GM21390 (cell line): ENCODE data around the gene NDUFV2.

Source experiments
- ATAC-seq: cut with Tn5 transposase; IDR thresholded peaks from one replicate; pipeline ENCODE4 v1.9.1; 2021; ENCODE audit not compliant: unreplicated experiment

The NDUFV2 gene

GRCh38 chr18:9102508-9103375 is at the start of gene NDUFV2:
Gene NDUFV2 (plus strand): TSS chr18:9102699. CDS start chr18:9102744, 45 bp downstream.
- ATAC-seq = peak; percentile 91

GRCh38 chr18:9053814-9054213 is 48.7 kb upstream of the NDUFV2 start:
- ATAC-seq = no peak

GRCh38 chr18:9055185-9055584 is 47.3 kb upstream of the NDUFV2 start:
- peak; percentile 54 for ATAC-seq

GRCh38 chr18:9055626-9056025 is 46.9 kb upstream of the NDUFV2 start:
- no peak for ATAC-seq

- ATAC-seq = no peak
Measured at GRCh38 chr18:9057646-9058045, 44.9 kb upstream of the NDUFV2 start.

- ATAC-seq = no peak
Measured at GRCh38 chr18:9058406-9058805, 44.1 kb upstream of the NDUFV2 start.

- ATAC-seq = no peak
Measured at GRCh38 chr18:9062418-9062751, 40.1 kb upstream of the NDUFV2 start.

GRCh38 chr18:9065864-9066263 is 36.6 kb upstream of the NDUFV2 start:
- no peak for ATAC-seq

GRCh38 chr18:9066358-9066757 is 36.1 kb upstream of the NDUFV2 start:
- ATAC-seq = peak; percentile 34

GRCh38 chr18:9066817-9067306 is 35.6 kb upstream of the NDUFV2 start:
- peak; percentile 62 for ATAC-seq

- ATAC-seq = no peak
Measured at GRCh38 chr18:9067823-9068222, 34.7 kb upstream of the NDUFV2 start.

- no peak for ATAC-seq
Measured at GRCh38 chr18:9068346-9068745, 34.2 kb upstream of the NDUFV2 start.

- ATAC-seq = no peak
Measured at GRCh38 chr18:9069601-9070000, 32.9 kb upstream of the NDUFV2 start.

- no peak for ATAC-seq
Measured at GRCh38 chr18:9070212-9070611, 32.3 kb upstream of the NDUFV2 start.

GRCh38 chr18:9079818-9080528 is 22.5 kb upstream of the NDUFV2 start:
- ATAC-seq = no peak

GRCh38 chr18:9081940-9082339 is 20.6 kb upstream of the NDUFV2 start:
- ATAC-seq = no peak

- ATAC-seq = peak; percentile 89
Measured at GRCh38 chr18:9082711-9083510, 19.6 kb upstream of the NDUFV2 start.

- no peak for ATAC-seq
Measured at GRCh38 chr18:9086015-9086414, 16.5 kb upstream of the NDUFV2 start.

- ATAC-seq = no peak
Measured at GRCh38 chr18:9086624-9087023, 15.9 kb upstream of the NDUFV2 start.

GRCh38 chr18:9087144-9087543 is 15.4 kb upstream of the NDUFV2 start:
- ATAC-seq = no peak

GRCh38 chr18:9088252-9088651 is 14.2 kb upstream of the NDUFV2 start:
- ATAC-seq = no peak
